Caco-2 (cell line): ENCODE results near the gene SAFB. TPM values are rescaled to one million over a fixed set of nuclear protein-coding genes. Genes with fewer than 3 reads are reported as not detected.

Experiments used
- BruUV-seq: library from RNA; stranded (reverse); fragments of 400-500 nt; replicated peaks from 2 replicates; lab custom pipeline; 2021; lab: Mats Ljungman, UMichigan
- CTCF ChIA-PET: fragments of 300-600 bp; sonication (Branson Sonifier 250); formaldehyde crosslinking; loops from one replicate; lab custom pipeline; 2022; ENCODE audit warnings: antibody characterized with exemption; lab: Charles Lee
- POLR2A ChIA-PET: fragments of 300-600 bp; sonication (Branson Sonifier 250); formaldehyde crosslinking; loops from one replicate; lab custom pipeline; 2022; ENCODE audit warnings: antibody characterized with exemption; lab: Charles Lee
- DNase-seq, 2 experiments: peaks; one replicate each; pipeline versions ENCODE4 v3.0.0 to v3.0.0-alpha.2; 2020 to 2022
- H3K27me3 ChIP-seq: replicated peaks from 2 replicates; pipeline ENCODE4 v1.6.0; 2011; ENCODE audit warnings: low read length; ENCODE audit not compliant: control insufficient read depth, insufficient read depth
- H3K36me3 ChIP-seq: 2 replicates; pipeline ENCODE4 v1.5.1; 2011; ENCODE audit warnings: low read length; ENCODE audit not compliant: control insufficient read depth, insufficient read depth
- H3K4me1 ChIP-seq: fragments of 250-450 bp; sonication (Bioruptor Pico); 2 replicates; pipeline ENCODE4 v1.5.1; 2020; ENCODE audit warnings: mild to moderate bottlenecking
- H3K4me3 ChIP-seq: 2 replicates; pipeline ENCODE4 v1.5.1; 2011; ENCODE audit warnings: low read depth, mild to moderate bottlenecking, control low read depth, low read length
- H3K9me3 ChIP-seq: fragments of 250-450 bp; sonication (Bioruptor Pico); 2 replicates; pipeline ENCODE4 v1.5.1; 2020; ENCODE audit warnings: mild to moderate bottlenecking, moderate library complexity
- H3K27ac Mint-ChIP-seq: one replicate; pipeline ENCODE4 v1.8.0; 2022; ENCODE audit warnings: mixed read lengths; ENCODE audit not compliant: unreplicated experiment
- H3K27me3 Mint-ChIP-seq: one replicate; pipeline ENCODE4 v1.8.0; 2022; ENCODE audit warnings: mixed read lengths; ENCODE audit not compliant: insufficient read depth, unreplicated experiment
- H3K36me3 Mint-ChIP-seq: one replicate; pipeline ENCODE4 v1.8.0; 2022; ENCODE audit warnings: mild to moderate bottlenecking, mixed read lengths; ENCODE audit not compliant: insufficient read depth, unreplicated experiment
- H3K4me1 Mint-ChIP-seq: one replicate; pipeline ENCODE4 v1.8.0; 2022; ENCODE audit warnings: low read depth, mixed read lengths; ENCODE audit not compliant: unreplicated experiment
- H3K4me3 Mint-ChIP-seq: one replicate; pipeline ENCODE4 v1.8.0; 2022; ENCODE audit warnings: mild to moderate bottlenecking, moderate library complexity, mixed read lengths; ENCODE audit not compliant: unreplicated experiment
- H3K9me3 Mint-ChIP-seq: one replicate; pipeline ENCODE4 v1.8.0; 2022; ENCODE audit warnings: mixed read lengths; ENCODE audit not compliant: unreplicated experiment
- CTCF ChIP-seq, 2 experiments: fragments of 200-600 bp in 1 of 2; IDR thresholded peaks; 1 replicate in 1 of 2; 2 replicates in 1 of 2; pipeline versions ENCODE4 v1.5.1 to v1.8.0; 2011 to 2022; ENCODE audit warnings: antibody characterized with exemption in 1 of 2, control low read depth in 1 of 2, inconsistent platforms in 1 of 2, low read depth in 1 of 2, low read length in 1 of 2, mild to moderate bottlenecking in 1 of 2, moderate library complexity in 1 of 2; ENCODE audit not compliant: insufficient read depth in 1 of 2, severe bottlenecking in 1 of 2, unreplicated experiment in 1 of 2
- intact Hi-C: fragments of 100-400 bp; cut with micrococcal nuclease; formaldehyde crosslinking; loops from one replicate; pipeline ENCODE4 v1.10.0; 2022; ENCODE audit not compliant: unreplicated experiment
- total RNA-seq: library from RNA; stranded (reverse); gene quantifications from 2 replicates; pipeline ENCODE4 v1.2.3, GENCODE V29; 2022

SAFB gene
- total RNA-seq, 1 experiment from 2014 or later, result 120 TPM

- no peaks in the 10 kb centered on the region for H3K9me3 Mint-ChIP-seq
- H3K27me3 Mint-ChIP-seq, result no peaks in the 10 kb centered on the region
- intact Hi-C loops, result no loop called here
- no peak overlapping the region for H3K4me3 ChIP-seq
- TF ChIP-seq CTCF (IDR thresholded peaks at IDR 0.05; ENCODE audit: insufficient read depth in 1 of 2, low read depth in 1 of 2, low read length in 1 of 2, severe bottlenecking in 1 of 2, unreplicated experiment in 1 of 2), result no peak
- peaks cover 3% of the 10 kb centered on the region for H3K36me3 ChIP-seq
- peaks cover 97% of the 10 kb centered on the region for H3K36me3 Mint-ChIP-seq
- BruUV-seq, result no TSS peak
- no peaks in the 10 kb centered on the region for H3K9me3 ChIP-seq
- no peak for DNase-seq
- no peaks in the 10 kb centered on the region for H3K4me1 ChIP-seq
- H3K4me1 Mint-ChIP-seq, result no peaks in the 10 kb centered on the region
- H3K27me3 ChIP-seq, result no peaks in the 10 kb centered on the region
- no peak overlapping the region for H3K4me3 Mint-ChIP-seq
- H3K27ac Mint-ChIP-seq, result no peak overlapping the region
- CTCF ChIA-PET, result interaction anchor here (0.7 kb wide), 1 partner anchor 18 kb away, joined by 3 read pairs; no protein-coding TSS in a partner anchor
- POLR2A ChIA-PET, result interaction anchor here (0.5 kb wide), 1 partner anchor 63 kb away, joined by 14 read pairs; no protein-coding TSS in a partner anchor
These were observed 32.5 kb downstream of the SAFB start for GRCh38 chr19:5655412-5655811.

GRCh38 chr19:5661483-5661882, 38.6 kb downstream of the SAFB start:
- TF ChIP-seq CTCF (IDR thresholded peaks at IDR 0.05; ENCODE audit: insufficient read depth in 1 of 2, low read depth in 1 of 2, low read length in 1 of 2, severe bottlenecking in 1 of 2, unreplicated experiment in 1 of 2), result no peak
- Histone ChIP-seq H3K36me3 (peaks cover 4% of the 10 kb centered on the region), H3K4me1 (no peaks in the 10 kb centered on the region), H3K4me3 (no peak overlapping the region), H3K9me3 (no peaks in the 10 kb centered on the region), H3K27me3 (no peaks in the 10 kb centered on the region)
- Mint-ChIP-seq H3K27ac (no peak overlapping the region), H3K36me3 (peaks cover 98% of the 10 kb centered on the region), H3K9me3 (no peaks in the 10 kb centered on the region), H3K4me3 (no peak overlapping the region), H3K4me1 (no peaks in the 10 kb centered on the region), H3K27me3 (no peaks in the 10 kb centered on the region)
- BruUV-seq, result no TSS peak
- ChIA-PET POLR2A (no interaction called here), CTCF (no interaction called here)
- intact Hi-C loops, result no loop called here
- no peak for DNase-seq

- Histone ChIP-seq H3K27me3 (no peaks in the 10 kb centered on the region), H3K4me3 (no peak overlapping the region), H3K9me3 (no peaks in the 10 kb centered on the region), H3K4me1 (peaks cover 4% of the 10 kb centered on the region; the same call in 1 of the 2 replicates), H3K36me3 (peaks cover 4% of the 10 kb centered on the region)
- peaks cover 96% of the 10 kb centered on the region for H3K36me3 Mint-ChIP-seq
- no TSS peak for BruUV-seq
- H3K4me1 Mint-ChIP-seq, result peaks cover 8% of the 10 kb centered on the region
- no peak for TF ChIP-seq CTCF (IDR thresholded peaks at IDR 0.05; ENCODE audit: insufficient read depth in 1 of 2, low read depth in 1 of 2, low read length in 1 of 2, severe bottlenecking in 1 of 2, unreplicated experiment in 1 of 2)
- H3K27ac Mint-ChIP-seq, result no peak overlapping the region
- ChIA-PET CTCF (no interaction called here), POLR2A (no interaction called here)
- no peaks in the 10 kb centered on the region for H3K27me3 Mint-ChIP-seq
- intact Hi-C loops, result no loop called here
- H3K9me3 Mint-ChIP-seq, result no peaks in the 10 kb centered on the region
- no peak for DNase-seq
- no peak overlapping the region for H3K4me3 Mint-ChIP-seq
These were observed 41.0 kb downstream of the SAFB start for GRCh38 chr19:5663904-5664303.
